DND-41 (cell line): ENCODE results near the gene CATSPERZ.

Experiments
- ATAC-seq: fragments of 200-7000 bp; cut with Tn5 transposase; 3 replicates; pipeline ENCODE4 v1.9.1; 2021; ENCODE audit warnings: low read depth; ENCODE audit not compliant: insufficient read depth
- DNase-seq: peaks from one replicate; pipeline ENCODE4 v3.0.0-alpha.2; 2020
- H2AFZ ChIP-seq: 2 replicates; pipeline ENCODE4 v1.6.0; 2012; ENCODE audit warnings: low read depth, low read length
- H3K27ac ChIP-seq: 2 replicates; pipeline ENCODE4 v1.5.1; 2012; ENCODE audit warnings: low read length, inconsistent platforms
- H3K27me3 ChIP-seq: fragments of 200-600 bp; sonication (generic); 2 replicates; pipeline ENCODE4 v1.6.0; 2012; ENCODE audit warnings: low read length, mild to moderate bottlenecking, inconsistent platforms; ENCODE audit not compliant: insufficient read depth, poor library complexity
- H3K36me3 ChIP-seq: 2 replicates; pipeline ENCODE4 v1.5.1; 2012; ENCODE audit warnings: low read length, inconsistent platforms; ENCODE audit not compliant: insufficient read depth
- H3K4me1 ChIP-seq: 2 replicates; pipeline ENCODE4 v1.5.1; 2012; ENCODE audit warnings: mild to moderate bottlenecking, low read length; ENCODE audit not compliant: insufficient read depth
- H3K4me2 ChIP-seq: 2 replicates; pipeline ENCODE4 v1.6.0; 2012; ENCODE audit warnings: mild to moderate bottlenecking, moderate library complexity, low read length, inconsistent platforms; ENCODE audit not compliant: insufficient read depth
- H3K4me3 ChIP-seq, 2 experiments: fragments of 200-600 bp in 1 of 2; shearing (Covaris generic) in 1 of 2; 2 replicates each; pipeline ENCODE4 v1.5.1; 2012 to 2016; ENCODE audit warnings: inconsistent platforms in 2 of 2, low read length in 2 of 2, mild to moderate bottlenecking in 2 of 2, low read depth in 1 of 2, moderate library complexity in 1 of 2
- H3K79me2 ChIP-seq: 2 replicates; pipeline ENCODE4 v1.6.0; 2012; ENCODE audit warnings: low read length, inconsistent platforms; ENCODE audit not compliant: insufficient read depth
- H3K9ac ChIP-seq: 2 replicates; pipeline ENCODE4 v1.6.0; 2012; ENCODE audit warnings: low read depth, mild to moderate bottlenecking, inconsistent platforms, low read length, moderate library complexity
- H3K9me3 ChIP-seq: 2 replicates; pipeline ENCODE4 v1.5.1; 2012; ENCODE audit warnings: low read length, moderate library complexity, mild to moderate bottlenecking, inconsistent platforms; ENCODE audit not compliant: insufficient read depth, severe bottlenecking
- H4K20me1 ChIP-seq: 2 replicates; pipeline ENCODE4 v1.6.0; 2012; ENCODE audit warnings: low read length; ENCODE audit not compliant: insufficient read depth
- CTCF ChIP-seq: IDR thresholded peaks from 2 replicates; pipeline ENCODE4 v1.5.1; 2012; ENCODE audit warnings: borderline replicate concordance, low read length, moderate library complexity, mild to moderate bottlenecking; ENCODE audit not compliant: poor library complexity, severe bottlenecking; ENCODE audit errors: extremely low read depth
- EZH2 ChIP-seq: IDR thresholded peaks from 3 replicates; pipeline ENCODE4 v1.6.1; 2012; ENCODE audit warnings: borderline replicate concordance, low read depth, mild to moderate bottlenecking, moderate library complexity, low read length, inconsistent platforms; ENCODE audit not compliant: severe bottlenecking

CATSPERZ gene

DNA sequence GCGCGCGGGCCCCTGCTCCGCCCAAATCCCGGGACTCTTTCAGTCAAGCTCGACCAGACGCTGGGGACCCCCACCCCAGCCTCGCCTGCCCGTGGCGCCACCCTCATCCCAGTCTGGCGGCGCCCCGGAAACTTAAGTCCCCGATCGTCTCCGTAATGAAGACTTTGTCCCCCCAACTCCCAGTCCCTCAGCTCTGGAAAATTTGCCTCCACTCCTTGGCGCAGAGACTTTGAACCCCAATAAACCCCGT is 48.5 kb upstream of the CATSPERZ start:
- DNase-seq, result no peak
- Histone ChIP-seq H2AFZ (peak overlapping the region; percentile 97), H3K27ac (peak overlapping the region; percentile 65; the same call in 1 of the 2 replicates)

GRCh38 chr11:64252003-64252872 is 47.9 kb upstream of the CATSPERZ start:
- Histone ChIP-seq H3K27me3 (no peaks in the 10 kb centered on the region), H2AFZ (peak overlapping the region; percentile 97), H3K4me2 (peak overlapping the region; percentile 99), H3K9ac (peak overlapping the region; percentile 69), H4K20me1 (peaks cover 7% of the 10 kb centered on the region; the same call in 1 of the 2 replicates), H3K4me3 (peak overlapping the region; percentile 64 to 77; a peak in 3 of 4 replicates), H3K9me3 (no peaks in the 10 kb centered on the region), H3K4me1 (peaks cover 27% of the 10 kb centered on the region), H3K79me2 (peaks cover 7% of the 10 kb centered on the region; the same call in 1 of the 2 replicates), H3K27ac (peak overlapping the region; percentile 65; the same call in 1 of the 2 replicates), H3K36me3 (peaks cover 23% of the 10 kb centered on the region)
- no peak for ATAC-seq
- TF ChIP-seq CTCF (peak; percentile 52), EZH2 (no peak)
- DNase-seq, result no peak

More for the DNA sequence above, 48.5 kb upstream of the CATSPERZ start:
- peak overlapping the region; percentile 99 for H3K4me2 ChIP-seq
- H3K4me1 ChIP-seq, result peaks cover 32% of the 10 kb centered on the region
- peaks cover 22% of the 10 kb centered on the region for H3K36me3 ChIP-seq
- peak overlapping the region; percentile 69 for H3K9ac ChIP-seq
- H3K27me3 ChIP-seq, result no peaks in the 10 kb centered on the region
- H3K79me2 ChIP-seq, result peaks cover 7% of the 10 kb centered on the region; the same call in 1 of the 2 replicates
- TF ChIP-seq EZH2 (no peak), CTCF (no peak)
- H4K20me1 ChIP-seq, result peaks cover 7% of the 10 kb centered on the region; the same call in 1 of the 2 replicates
- no peak for ATAC-seq
- no peaks in the 10 kb centered on the region for H3K9me3 ChIP-seq
- H3K4me3 ChIP-seq, result peak overlapping the region; percentile 64 to 77; a peak in 3 of 4 replicates

GRCh38 chr11:64253043-64253442 is 47.1 kb upstream of the CATSPERZ start:
- ATAC-seq, result no peak
- TF ChIP-seq EZH2 (no peak), CTCF (no peak)
- Histone ChIP-seq H3K79me2 (peaks cover 7% of the 10 kb centered on the region; the same call in 1 of the 2 replicates), H4K20me1 (peaks cover 7% of the 10 kb centered on the region; the same call in 1 of the 2 replicates), H3K27me3 (no peaks in the 10 kb centered on the region), H3K36me3 (peaks cover 23% of the 10 kb centered on the region), H3K9ac (peak overlapping the region; percentile 69; the same call in 1 of the 2 replicates), H3K27ac (no peak overlapping the region), H3K4me3 (no peak overlapping the region), H3K4me1 (peaks cover 26% of the 10 kb centered on the region), H2AFZ (no peak overlapping the region), H3K4me2 (peak overlapping the region; percentile 99; the same call in 1 of the 2 replicates), H3K9me3 (no peaks in the 10 kb centered on the region)
- DNase-seq, result no peak
